Parathyroid adenoma (tissue), 2 donors: ENCODE data around the gene CHML.

Source experiments
- H2AFZ ChIP-seq: fragments of 300-600 bp; sonication (generic); one replicate; pipeline ENCODE4 v1.7.0; 2017; ENCODE audit warnings: antibody characterized with exemption, mild to moderate bottlenecking
- H3K27ac ChIP-seq: fragments of 300-600 bp; sonication (generic); one replicate; pipeline ENCODE4 v1.7.0; 2017
- H3K27me3 ChIP-seq: fragments of 300-600 bp; sonication (generic); one replicate; pipeline ENCODE4 v1.7.0; 2017; ENCODE audit warnings: low read length; ENCODE audit not compliant: control insufficient read depth, insufficient read depth
- H3K36me3 ChIP-seq: fragments of 300-600 bp; sonication (generic); one replicate; pipeline ENCODE4 v1.7.0; 2017; ENCODE audit warnings: low read length; ENCODE audit not compliant: control insufficient read depth, insufficient read depth
- H3K4me1 ChIP-seq: fragments of 300-600 bp; sonication (generic); one replicate; pipeline ENCODE4 v1.7.0; 2017; ENCODE audit warnings: control low read depth
- H3K4me2 ChIP-seq: fragments of 300-600 bp; sonication (generic); one replicate; pipeline ENCODE4 v1.7.0; 2017; ENCODE audit warnings: low read length
- H3K4me3 ChIP-seq: fragments of 300-600 bp; sonication (generic); one replicate; pipeline ENCODE4 v1.7.0; 2017; ENCODE audit warnings: low read depth, low read length
- H3K79me2 ChIP-seq: fragments of 300-600 bp; sonication (generic); one replicate; pipeline ENCODE4 v1.7.0; 2017; ENCODE audit warnings: control low read depth
- H3K9ac ChIP-seq: fragments of 300-600 bp; sonication (generic); one replicate; pipeline ENCODE4 v1.7.0; 2017; ENCODE audit warnings: mild to moderate bottlenecking
- H3K9me3 ChIP-seq: fragments of 300-600 bp; sonication (generic); one replicate; pipeline ENCODE4 v1.7.0; 2017; ENCODE audit warnings: low read length; ENCODE audit not compliant: control insufficient read depth
- CTCF ChIP-seq: fragments of 300-600 bp; sonication (generic); IDR thresholded peaks from one replicate; pipeline ENCODE4 v1.7.0; 2017; ENCODE audit warnings: antibody characterized with exemption, mild to moderate bottlenecking
- donor health status: primary hyperparathyroidism.

CHML gene

GRCh38 chr1:241641773-241642592, 1.8 kb upstream of the CHML start:
- Histone ChIP-seq H3K9ac (no peak overlapping the region), H2AFZ (no peak overlapping the region), H3K27ac (no peak overlapping the region), H3K36me3 (no peaks in the 10 kb centered on the region), H3K4me1 (peaks cover 4% of the 10 kb centered on the region), H3K4me2 (no peak overlapping the region), H3K9me3 (no peaks in the 10 kb centered on the region), H3K4me3 (no peak overlapping the region), H3K27me3 (no peaks in the 10 kb centered on the region), H3K79me2 (no peaks in the 10 kb centered on the region)
- no peak for TF ChIP-seq CTCF

- Histone ChIP-seq H3K27ac (peak overlapping the region; percentile 36), H3K4me3 (peak overlapping the region; percentile 36), H3K9ac (no peak overlapping the region)
These were observed 876 bp upstream of the CHML start for GRCh38 chr1:241640867-241641622.

GRCh38 chr1:241639623-241640148, 483 bp downstream of the CHML start:
- no peaks in the 10 kb centered on the region for H3K9me3 ChIP-seq
- H3K4me3 ChIP-seq = peak overlapping the region; percentile 65
- H2AFZ ChIP-seq = peak overlapping the region; percentile 92
- H3K27ac ChIP-seq = no peak overlapping the region
- no peaks in the 10 kb centered on the region for H3K36me3 ChIP-seq
- H3K79me2 ChIP-seq = no peaks in the 10 kb centered on the region
- peak overlapping the region; percentile 64 for H3K4me2 ChIP-seq
- no peak for TF ChIP-seq CTCF
- no peak overlapping the region for H3K9ac ChIP-seq
- H3K4me1 ChIP-seq = peaks cover 4% of the 10 kb centered on the region
- no peaks in the 10 kb centered on the region for H3K27me3 ChIP-seq

More at GRCh38 chr1:241640867-241641622, 876 bp upstream of the CHML start:
- Histone ChIP-seq H3K36me3 (no peaks in the 10 kb centered on the region), H3K4me1 (peaks cover 4% of the 10 kb centered on the region), H3K9me3 (no peaks in the 10 kb centered on the region), H2AFZ (peak overlapping the region; percentile 89), H3K27me3 (no peaks in the 10 kb centered on the region), H3K4me2 (peak overlapping the region; percentile 52), H3K79me2 (no peaks in the 10 kb centered on the region)
- no peak for TF ChIP-seq CTCF

- TF ChIP-seq CTCF = no peak
These were observed 1.1 kb downstream of the CHML start for GRCh38 chr1:241638909-241639622.

More at GRCh38 chr1:241638909-241639622, 1.1 kb downstream of the CHML start:
- H3K79me2 ChIP-seq = no peaks in the 10 kb centered on the region
- H2AFZ ChIP-seq = peak overlapping the region; percentile 66
- no peaks in the 10 kb centered on the region for H3K36me3 ChIP-seq
- no peaks in the 10 kb centered on the region for H3K9me3 ChIP-seq
- H3K4me2 ChIP-seq = peak overlapping the region; percentile 64
- H3K27me3 ChIP-seq = no peaks in the 10 kb centered on the region
- H3K27ac ChIP-seq = no peak overlapping the region
- peak overlapping the region; percentile 65 for H3K4me3 ChIP-seq
- no peak overlapping the region for H3K9ac ChIP-seq
- H3K4me1 ChIP-seq = peaks cover 4% of the 10 kb centered on the region
